Smooth muscle cell (in vitro differentiated cells): Measurements from ENCODE around the gene HAAO. TPM values are rescaled to one million over a fixed set of nuclear protein-coding genes. Genes with fewer than 3 reads are reported as not detected.

Source experiments
- DNase-seq: peaks from one replicate; lab custom pipeline; 2025; ENCODE audit not compliant: unreplicated experiment; lab: John Stamatoyannopoulos, UW
- H2AFZ ChIP-seq: fragments of 200-600 bp; sonication (generic); 2 replicates; pipeline ENCODE4 v1.6.0; 2016; ENCODE audit warnings: antibody characterized with exemption, low read depth, mild to moderate bottlenecking
- H3F3A ChIP-seq: fragments of 200-600 bp; sonication (generic); 2 replicates; pipeline ENCODE4 v1.6.0; 2017; ENCODE audit warnings: antibody characterized with exemption, low read depth
- H3K27ac ChIP-seq: fragments of 200-600 bp; sonication (generic); 2 replicates; pipeline ENCODE4 v1.5.1; 2016; ENCODE audit warnings: low read depth, mild to moderate bottlenecking
- H3K27me3 ChIP-seq: fragments of 200-600 bp; sonication (generic); 2 replicates; pipeline ENCODE4 v1.6.1; 2016; ENCODE audit warnings: low read depth, mild to moderate bottlenecking
- H3K36me3 ChIP-seq: fragments of 200-600 bp; sonication (generic); 2 replicates; pipeline ENCODE4 v1.5.1; 2016; ENCODE audit warnings: low read depth
- H3K4me1 ChIP-seq: fragments of 200-600 bp; sonication (generic); 2 replicates; pipeline ENCODE4 v1.5.1; 2016; ENCODE audit warnings: low read depth
- H3K4me2 ChIP-seq: fragments of 200-600 bp; sonication (generic); 2 replicates; pipeline ENCODE4 v1.6.0; 2016; ENCODE audit warnings: mild to moderate bottlenecking
- H3K4me3 ChIP-seq: fragments of 200-600 bp; sonication (generic); 2 replicates; pipeline ENCODE4 v1.5.1; 2016; ENCODE audit warnings: mild to moderate bottlenecking
- H3K79me2 ChIP-seq: fragments of 200-600 bp; sonication (generic); 2 replicates; pipeline ENCODE4 v1.6.0; 2016; ENCODE audit warnings: low read depth, mild to moderate bottlenecking
- H3K9ac ChIP-seq: fragments of 200-600 bp; sonication (generic); 2 replicates; pipeline ENCODE4 v1.6.0; 2016; ENCODE audit warnings: low read depth
- H3K9me3 ChIP-seq: fragments of 200-600 bp; sonication (generic); replicated peaks from 2 replicates; pipeline ENCODE4 v1.5.1; 2016; ENCODE audit warnings: low read depth
- H4K20me1 ChIP-seq: fragments of 200-600 bp; sonication (generic); 2 replicates; pipeline ENCODE4 v1.6.0; 2016; ENCODE audit warnings: low read depth
- WGBS: methylation state at CpG from one replicate; pipeline ENCODE4 v1.1.7; 2016; ENCODE audit warnings: low lambda C conversion rate; 5-methylcytosine and 5-hydroxymethylcytosine counted together
- polyA plus RNA-seq: library from polyadenylated mRNA; unstranded; fragments of >200 nt; fragmentation: Nextera tagmentation; extraction: Ambion mirVana; gene quantifications from 2 replicates; pipeline ENCODE4 v1.2.1, GENCODE V29; 2016
- total RNA-seq: library from RNA; depleted of rRNA; stranded (reverse); fragments of >200 nt; gene quantifications from 2 replicates; pipeline ENCODE4 v1.2.3, GENCODE V29; 2014
- TF ChIP-seq, protein P1 (sequence below): fragments of 200-600 bp; sonication (generic); IDR thresholded peaks from 2 replicates; pipeline ENCODE4 v1.5.1; 2017; ENCODE audit warnings: borderline replicate concordance, mild to moderate bottlenecking, antibody characterized with exemption; ENCODE audit not compliant: insufficient read depth, poor library complexity, severe bottlenecking

HAAO gene
- total and polyA plus RNA-seq, 2 experiments from 2014 or later = 4.5 to 10.3 TPM

GRCh38 chr2:42768706-42769256, 23.6 kb downstream of the HAAO start:
- no peaks in the 10 kb centered on the region for H3K27me3 ChIP-seq
- H2AFZ ChIP-seq = no peak overlapping the region
- H3K27ac ChIP-seq = no peak overlapping the region
- H3F3A ChIP-seq = no peaks in the 10 kb centered on the region
- no peaks in the 10 kb centered on the region for H3K4me1 ChIP-seq
- H4K20me1 ChIP-seq = no peaks in the 10 kb centered on the region
- H3K4me3 ChIP-seq = no peak overlapping the region
- TF ChIP-seq, protein P1, sequence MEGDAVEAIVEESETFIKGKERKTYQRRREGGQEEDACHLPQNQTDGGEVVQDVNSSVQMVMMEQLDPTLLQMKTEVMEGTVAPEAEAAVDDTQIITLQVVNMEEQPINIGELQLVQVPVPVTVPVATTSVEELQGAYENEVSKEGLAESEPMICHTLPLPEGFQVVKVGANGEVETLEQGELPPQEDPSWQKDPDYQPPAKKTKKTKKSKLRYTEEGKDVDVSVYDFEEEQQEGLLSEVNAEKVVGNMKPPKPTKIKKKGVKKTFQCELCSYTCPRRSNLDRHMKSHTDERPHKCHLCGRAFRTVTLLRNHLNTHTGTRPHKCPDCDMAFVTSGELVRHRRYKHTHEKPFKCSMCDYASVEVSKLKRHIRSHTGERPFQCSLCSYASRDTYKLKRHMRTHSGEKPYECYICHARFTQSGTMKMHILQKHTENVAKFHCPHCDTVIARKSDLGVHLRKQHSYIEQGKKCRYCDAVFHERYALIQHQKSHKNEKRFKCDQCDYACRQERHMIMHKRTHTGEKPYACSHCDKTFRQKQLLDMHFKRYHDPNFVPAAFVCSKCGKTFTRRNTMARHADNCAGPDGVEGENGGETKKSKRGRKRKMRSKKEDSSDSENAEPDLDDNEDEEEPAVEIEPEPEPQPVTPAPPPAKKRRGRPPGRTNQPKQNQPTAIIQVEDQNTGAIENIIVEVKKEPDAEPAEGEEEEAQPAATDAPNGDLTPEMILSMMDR = no peak
- no peak overlapping the region for H3K9ac ChIP-seq
- H3K9me3 ChIP-seq = no peaks in the 10 kb centered on the region
- H3K4me2 ChIP-seq = no peak overlapping the region
- no peak for DNase-seq
- WGBS = 76% methylated on average over 3 of the region's 3 CpGs
- no peaks in the 10 kb centered on the region for H3K36me3 ChIP-seq
- no peaks in the 10 kb centered on the region for H3K79me2 ChIP-seq

DNA sequence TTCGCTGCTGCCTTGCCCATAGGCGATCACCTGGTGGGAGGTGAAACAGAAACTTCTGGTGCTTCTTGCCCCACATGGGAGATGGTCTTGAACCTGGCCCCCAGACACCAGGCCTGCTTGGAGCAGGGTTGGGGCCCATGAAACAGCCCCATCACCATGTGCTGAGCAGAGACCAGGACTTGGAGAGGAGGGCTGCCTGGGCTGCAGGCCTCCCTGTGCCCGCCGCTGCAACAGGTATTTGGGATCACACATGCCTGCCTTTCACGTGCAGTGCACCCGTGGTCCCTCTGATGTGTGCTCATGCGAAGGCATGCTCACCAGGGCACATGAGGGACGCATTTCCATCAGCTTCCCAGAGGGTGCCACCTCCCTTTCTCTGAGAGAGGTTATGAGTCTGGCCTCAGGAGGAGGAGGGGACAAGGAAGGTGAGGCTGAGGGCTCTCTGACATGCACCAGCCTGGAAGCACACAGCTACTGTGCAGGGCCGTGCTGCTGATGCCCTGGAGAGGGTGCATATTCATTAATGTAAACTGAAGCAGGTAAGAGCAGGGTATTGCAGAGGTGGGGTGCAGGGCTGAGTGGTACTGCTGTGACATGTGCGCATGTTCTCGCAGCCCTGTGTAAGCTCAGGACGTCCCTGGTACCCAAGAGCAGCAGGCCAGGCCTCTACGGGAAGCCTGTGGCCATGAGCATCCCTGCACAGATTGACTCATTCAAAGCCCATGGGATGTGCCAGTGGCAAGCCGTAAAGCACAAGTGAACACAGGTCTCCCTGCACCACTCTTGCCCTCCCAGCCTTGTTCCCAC, 24.3 kb downstream of the HAAO start:
- 93% methylated on average over 14 of the region's 14 CpGs for WGBS
- DNase-seq = no peak
- Histone ChIP-seq H3K27me3 (no peaks in the 10 kb centered on the region), H3K4me1 (no peaks in the 10 kb centered on the region), H3K79me2 (no peaks in the 10 kb centered on the region), H3K27ac (no peak overlapping the region), H3K4me2 (no peak overlapping the region), H3K4me3 (no peak overlapping the region), H3F3A (no peaks in the 10 kb centered on the region), H3K9ac (no peak overlapping the region), H4K20me1 (no peaks in the 10 kb centered on the region), H3K36me3 (no peaks in the 10 kb centered on the region), H3K9me3 (no peaks in the 10 kb centered on the region), H2AFZ (no peak overlapping the region)
- TF ChIP-seq, protein P1 = no peak

DNA sequence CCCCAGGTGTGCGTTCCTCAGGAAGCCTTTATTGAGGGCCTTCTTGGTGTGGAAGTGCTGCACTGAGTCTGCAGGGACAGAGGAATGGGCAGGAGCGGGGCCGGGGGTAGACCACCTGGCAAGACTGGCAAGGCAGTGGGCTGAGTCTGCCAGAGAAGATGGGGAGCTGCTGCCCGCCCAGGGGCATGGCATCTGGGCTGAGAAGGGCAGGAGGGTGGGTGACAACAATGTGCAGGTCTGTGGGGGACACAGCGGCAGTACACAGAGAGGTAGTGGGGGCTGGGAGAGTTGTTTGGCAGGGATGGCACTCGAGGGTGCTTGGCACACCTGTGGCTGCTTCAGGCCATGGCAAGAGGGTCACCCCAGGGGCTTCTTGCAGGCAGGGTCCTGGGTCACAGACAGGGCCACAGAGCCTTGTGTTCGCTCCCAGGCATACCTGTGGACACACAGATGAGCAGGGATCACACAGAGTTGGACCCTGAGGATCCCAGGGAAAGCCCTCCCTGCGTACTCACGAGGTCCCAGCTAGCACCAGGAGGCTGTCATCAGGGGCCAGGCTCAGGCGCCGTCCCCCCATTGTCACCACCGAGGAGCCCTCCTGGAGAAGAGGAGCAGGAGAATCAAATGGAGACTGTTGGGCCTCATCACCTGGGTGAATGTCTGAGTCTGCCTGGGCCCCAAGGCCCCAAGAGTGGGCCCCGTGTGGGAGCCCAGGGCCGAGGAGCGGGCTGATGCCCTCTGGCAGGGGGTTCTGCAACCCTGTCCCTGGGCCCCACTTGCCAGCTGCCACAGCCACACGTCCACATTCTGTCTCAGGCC, 25.1 kb downstream of the HAAO start:
- TF ChIP-seq, protein P1 = no peak
- WGBS = 97% methylated on average over 16 of the region's 16 CpGs
- no peak overlapping the region for H3K9ac ChIP-seq
- no peaks in the 10 kb centered on the region for H3K9me3 ChIP-seq
- H3K36me3 ChIP-seq = no peaks in the 10 kb centered on the region
- H4K20me1 ChIP-seq = no peaks in the 10 kb centered on the region
- DNase-seq = no peak
- H3K79me2 ChIP-seq = no peaks in the 10 kb centered on the region
- H3K4me1 ChIP-seq = no peaks in the 10 kb centered on the region
- H3F3A ChIP-seq = no peaks in the 10 kb centered on the region
- H3K4me2 ChIP-seq = no peak overlapping the region
- no peak overlapping the region for H3K4me3 ChIP-seq
- H2AFZ ChIP-seq = no peak overlapping the region
- H3K27me3 ChIP-seq = no peaks in the 10 kb centered on the region
- no peak overlapping the region for H3K27ac ChIP-seq
